Inflammatory macrophage treated with lipopolysaccharide for 4 hours (primary cell): Measurements from ENCODE around the gene TSSC4.
A peak's percentile ranks its signal among the peaks of the same experiment; 100 is the strongest.

Source experiments
- DNase-seq: peaks from one replicate; pipeline ENCODE4 v3.0.0-alpha.2; 2020

The TSSC4 gene

DNA sequence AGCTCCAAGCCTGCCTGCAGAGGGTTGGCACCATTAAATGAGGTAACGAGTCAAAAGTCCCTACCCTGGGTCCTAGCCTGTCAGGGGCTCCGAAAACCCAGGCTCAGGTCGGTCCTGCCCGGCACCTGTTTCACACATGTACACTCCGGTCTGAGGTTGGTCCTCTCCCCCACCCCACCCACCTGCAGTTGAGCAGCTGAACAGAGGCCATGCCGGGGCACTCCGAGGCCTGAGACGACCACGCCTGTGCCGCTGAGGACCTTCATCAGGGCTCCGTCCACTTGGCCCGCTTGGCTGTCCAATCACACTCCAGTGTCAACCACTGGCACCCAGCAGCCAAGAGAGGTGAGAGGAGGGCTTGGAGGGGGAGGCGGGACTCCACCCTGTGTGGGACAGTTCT is 1.6 kb downstream of the TSSC4 start:
- DNase-seq: no peak

DNA sequence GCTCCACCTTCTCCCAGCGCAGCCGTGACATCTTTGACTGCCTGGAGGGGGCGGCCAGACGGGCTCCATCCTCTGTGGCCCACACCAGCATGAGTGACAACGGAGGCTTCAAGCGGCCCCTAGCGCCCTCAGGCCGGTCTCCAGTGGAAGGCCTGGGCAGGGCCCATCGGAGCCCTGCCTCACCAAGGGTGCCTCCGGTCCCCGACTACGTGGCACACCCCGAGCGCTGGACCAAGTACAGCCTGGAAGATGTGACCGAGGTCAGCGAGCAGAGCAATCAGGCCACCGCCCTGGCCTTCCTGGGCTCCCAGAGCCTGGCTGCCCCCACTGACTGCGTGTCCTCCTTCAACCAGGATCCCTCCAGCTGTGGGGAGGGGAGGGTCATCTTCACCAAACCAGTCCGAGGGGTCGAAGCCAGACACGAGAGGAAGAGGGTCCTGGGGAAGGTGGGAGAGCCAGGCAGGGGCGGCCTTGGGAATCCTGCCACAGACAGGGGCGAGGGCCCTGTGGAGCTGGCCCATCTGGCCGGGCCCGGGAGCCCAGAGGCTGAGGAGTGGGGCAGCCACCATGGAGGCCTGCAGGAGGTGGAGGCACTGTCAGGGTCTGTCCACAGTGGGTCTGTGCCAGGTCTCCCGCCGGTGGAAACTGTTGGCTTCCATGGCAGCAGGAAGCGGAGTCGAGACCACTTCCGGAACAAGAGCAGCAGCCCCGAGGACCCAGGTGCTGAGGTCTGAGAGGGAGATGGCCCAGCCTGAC is 2.5 kb downstream of the TSSC4 start:
- no peak for DNase-seq

DNA sequence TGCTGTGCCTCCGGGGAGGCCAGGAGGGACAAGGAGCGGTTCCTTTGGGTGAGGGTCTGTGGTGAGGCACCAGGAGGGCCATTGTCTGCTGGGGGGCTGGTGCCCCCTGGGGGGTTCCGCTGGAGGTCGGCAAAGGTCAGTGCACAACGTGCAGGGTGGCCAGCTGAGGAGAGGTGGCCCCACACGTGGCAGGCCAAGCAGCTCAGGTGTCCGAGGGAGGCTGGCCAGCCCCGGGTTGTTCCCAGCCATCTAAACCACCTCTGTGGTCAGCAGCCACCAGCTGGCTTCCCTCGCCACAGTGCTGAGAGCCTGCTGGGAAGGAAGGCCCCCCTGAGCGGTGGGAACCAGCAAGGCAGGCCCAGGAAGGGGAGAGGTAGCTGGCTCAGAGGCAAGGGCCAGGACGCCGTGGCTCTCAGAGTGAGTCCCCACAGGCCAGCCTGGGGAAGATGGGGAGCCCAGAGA is 4.2 kb downstream of the TSSC4 start:
- no peak for DNase-seq

DNA sequence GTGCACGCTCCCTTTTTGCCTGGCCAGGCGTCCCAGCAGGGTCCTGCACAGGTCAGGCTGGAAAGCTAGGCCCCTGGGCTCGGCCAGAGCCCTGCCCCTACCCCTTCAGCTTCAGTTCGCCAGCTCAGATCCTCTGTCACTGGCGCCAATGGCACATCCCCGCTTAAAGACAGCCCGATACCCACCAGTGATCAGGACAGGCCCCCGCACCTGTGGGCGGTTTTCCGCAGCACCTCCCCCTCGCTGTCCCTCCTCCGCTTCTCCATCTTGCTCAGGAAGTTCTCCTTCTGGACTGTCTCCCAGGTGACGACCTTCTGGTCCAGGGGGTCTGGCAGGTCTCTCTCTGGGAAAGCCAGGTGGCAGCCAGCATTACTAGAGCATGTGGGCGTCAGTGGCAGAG is 5.9 kb downstream of the TSSC4 start:
- no peak for DNase-seq

DNA sequence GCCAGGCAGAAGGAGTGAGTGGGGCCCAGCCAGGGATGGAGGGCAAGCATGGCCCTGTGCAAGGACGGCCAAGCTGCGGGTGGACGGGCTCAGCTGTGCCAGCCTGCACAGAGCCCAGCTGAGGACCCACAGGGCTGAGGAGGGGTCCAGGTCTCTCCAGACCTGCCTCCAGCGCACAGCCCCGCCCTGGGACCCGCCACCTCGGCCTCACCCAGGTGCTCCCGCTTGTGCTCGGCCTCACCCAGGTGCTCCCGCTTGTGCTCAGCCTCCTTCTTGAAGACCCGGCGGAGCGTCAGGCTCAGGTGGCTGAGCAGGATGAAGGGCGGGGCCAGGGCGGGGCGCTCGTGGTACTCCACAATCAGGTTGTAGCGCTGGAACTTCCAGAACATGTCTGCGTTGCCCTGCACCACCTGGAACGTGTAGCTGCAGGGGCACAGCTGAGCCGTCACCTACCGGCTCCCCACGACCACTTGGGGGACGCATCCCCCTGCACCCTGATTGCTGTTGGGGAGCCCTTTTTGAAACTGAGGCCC is 6.4 kb downstream of the TSSC4 start:
- no peak for DNase-seq

GRCh38 chr11:2408671-2409070 is 8.1 kb downstream of the TSSC4 start:
- DNase-seq: no peak

GRCh38 chr11:2409126-2409525 is 8.6 kb downstream of the TSSC4 start:
- no peak for DNase-seq

- DNase-seq: peak; percentile 18
Measured at GRCh38 chr11:2409611-2410468, 9.3 kb downstream of the TSSC4 start.

- DNase-seq: no peak
Measured at GRCh38 chr11:2410616-2411015, 10.1 kb downstream of the TSSC4 start.

DNA sequence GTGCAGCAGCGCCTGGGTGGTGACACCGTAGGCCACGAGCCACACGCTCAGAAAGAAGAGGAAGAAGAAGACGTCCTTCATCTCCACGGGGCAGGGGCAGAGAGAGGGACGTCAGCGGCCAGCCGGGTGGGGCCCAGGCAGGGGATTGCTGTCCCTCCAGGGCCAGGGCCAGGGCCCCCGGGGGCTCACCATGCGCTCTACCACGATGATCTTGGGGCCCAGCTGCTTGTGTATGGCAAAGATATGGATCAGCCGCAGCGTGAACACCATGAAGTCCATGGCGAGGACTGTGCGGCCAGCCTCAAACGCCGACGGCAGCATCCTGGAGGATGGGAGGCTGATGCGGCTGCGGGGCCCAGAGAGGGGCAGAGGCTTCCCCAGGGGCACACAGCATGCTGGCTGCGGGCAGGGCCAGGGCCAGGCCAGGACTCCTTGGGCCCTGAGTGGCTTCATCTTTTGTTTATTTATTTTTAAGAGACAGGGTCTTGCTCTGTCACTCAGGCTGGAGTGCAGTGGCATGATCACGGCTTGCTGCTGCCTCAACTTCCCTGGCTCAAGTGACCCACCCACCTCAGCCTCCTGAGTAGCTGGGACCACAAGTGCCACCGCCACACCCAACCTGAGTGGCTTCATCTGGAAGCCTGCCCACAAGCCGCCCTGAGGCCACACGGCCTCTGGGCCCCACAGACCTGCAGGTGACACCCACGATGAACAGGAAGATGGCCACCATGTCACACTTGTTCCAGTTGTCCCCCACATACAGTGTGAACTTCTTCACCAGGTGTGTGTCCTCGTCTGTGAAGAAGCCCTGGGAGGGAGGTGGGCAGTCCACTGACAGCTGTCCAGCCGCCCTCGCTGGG is 11.1 kb downstream of the TSSC4 start:
- no peak for DNase-seq

DNA sequence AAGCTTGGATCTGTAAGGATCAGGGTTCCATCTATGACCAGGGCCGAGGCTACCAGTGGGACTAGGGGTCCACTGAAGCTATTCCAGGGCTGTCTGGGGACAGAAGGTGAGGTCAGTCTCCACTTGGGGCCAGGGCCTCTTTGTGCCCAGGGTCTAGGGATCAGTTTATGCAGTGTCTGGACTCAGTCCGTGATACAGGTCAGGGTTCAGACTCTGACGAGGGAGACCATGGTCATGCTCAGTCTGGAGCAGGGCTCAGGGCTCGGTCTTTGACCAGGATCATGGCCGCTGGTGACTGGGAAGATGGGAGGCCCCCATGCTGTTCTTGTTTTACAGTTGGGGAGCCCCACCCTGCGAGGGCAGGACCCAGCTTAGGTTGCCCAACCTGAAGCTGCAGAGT is 11.8 kb downstream of the TSSC4 start:
- DNase-seq: no peak

- no peak for DNase-seq
Measured at GRCh38 chr11:2413742-2414579, 13.4 kb downstream of the TSSC4 start.

DNA sequence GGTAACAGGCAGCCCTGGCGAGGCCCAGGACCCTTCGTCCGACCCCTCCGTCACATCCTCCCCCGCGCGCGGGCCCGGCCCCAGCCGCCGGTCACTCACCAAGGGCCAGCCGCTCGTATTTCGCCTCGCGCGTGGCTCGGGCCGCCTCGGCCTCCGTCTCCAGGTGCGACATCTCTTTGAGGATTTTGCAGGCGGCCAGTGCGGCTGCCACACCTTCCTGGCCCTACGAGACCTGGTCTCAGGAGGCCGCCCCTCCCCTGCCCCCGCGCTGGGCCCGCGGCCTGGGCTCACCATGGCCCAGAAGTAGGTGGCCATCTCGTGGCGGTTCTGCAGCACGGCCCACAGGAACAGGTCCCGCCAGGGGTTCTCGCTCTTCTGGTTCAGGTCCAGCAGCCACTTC is 14.1 kb downstream of the TSSC4 start:
- DNase-seq: no peak

DNA sequence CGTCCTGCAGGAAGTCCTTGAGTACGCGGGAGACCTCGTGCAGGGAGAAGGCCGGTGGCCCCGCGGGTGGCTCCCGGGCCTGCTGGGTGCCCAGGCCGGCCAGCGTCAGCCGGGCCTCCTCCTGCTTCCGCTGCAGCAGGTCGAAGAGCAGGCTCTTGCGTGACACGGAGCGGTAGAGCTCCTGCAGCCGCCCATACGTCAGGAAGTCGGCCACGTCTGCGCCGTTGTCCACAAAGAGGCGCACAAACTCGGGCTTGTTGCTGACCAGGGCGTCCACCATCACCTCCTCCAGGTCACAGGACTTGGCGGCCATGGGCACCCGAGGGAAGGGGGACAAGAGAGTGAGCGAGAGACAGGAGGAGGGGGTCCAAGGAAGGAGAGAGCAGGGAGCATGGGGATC is 14.6 kb downstream of the TSSC4 start:
- DNase-seq: no peak

DNA sequence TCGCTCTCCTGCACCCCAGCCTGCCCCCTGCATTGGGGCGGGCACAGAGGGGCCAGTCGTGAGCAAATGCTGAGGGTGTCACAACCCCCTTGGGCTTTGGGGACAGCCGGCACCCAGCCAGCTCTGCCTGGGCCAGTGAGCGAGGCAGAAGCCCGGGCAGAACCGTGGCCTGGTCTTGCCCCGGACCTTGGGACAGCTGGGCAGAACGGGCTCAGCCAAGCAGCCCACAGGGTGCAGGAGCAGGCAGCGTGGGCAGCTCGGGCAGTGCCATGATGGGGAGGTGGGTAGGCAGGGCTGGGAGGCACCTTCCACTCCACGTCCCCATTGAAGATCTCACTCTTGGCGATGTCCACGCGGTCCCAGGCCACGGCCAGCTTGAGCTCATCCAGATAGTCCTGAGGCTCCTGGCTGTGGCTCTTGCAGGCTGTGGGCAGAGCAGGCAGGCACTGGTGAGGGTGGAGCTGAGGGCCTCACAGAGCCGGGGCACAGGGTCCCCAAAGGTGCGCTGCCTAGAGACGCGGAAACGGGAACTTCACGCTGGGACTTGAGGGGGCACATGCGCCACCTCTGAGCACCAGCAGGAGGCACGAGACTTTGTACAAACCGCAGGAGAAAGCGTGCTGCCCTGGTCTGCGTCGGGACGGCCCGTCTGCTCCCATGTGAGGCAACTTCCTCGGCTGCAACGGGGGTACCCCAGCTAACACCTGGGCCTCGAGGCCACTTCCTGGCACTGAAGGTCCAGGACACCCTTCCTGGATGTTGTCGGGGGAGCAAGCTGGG is 15.2 kb downstream of the TSSC4 start:
- DNase-seq: no peak

DNA sequence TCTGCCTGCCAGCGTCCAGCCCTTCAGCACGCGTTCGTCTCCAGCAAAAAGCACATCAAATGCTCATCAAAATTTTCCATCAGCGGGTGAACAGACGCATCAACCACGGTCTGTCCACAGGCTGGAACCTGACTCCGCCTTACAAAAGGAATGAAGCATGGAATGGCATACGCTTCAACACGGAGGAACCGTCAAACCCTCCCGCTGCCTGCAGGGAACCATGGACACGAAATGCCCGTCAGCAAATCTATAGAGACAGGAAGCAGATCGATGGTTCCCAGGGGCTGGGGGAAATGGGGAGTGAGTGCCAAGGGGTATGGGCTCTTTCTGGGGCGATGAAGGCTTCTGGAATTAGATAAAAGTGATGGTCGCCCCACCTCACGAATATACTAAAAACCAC is 16.2 kb downstream of the TSSC4 start:
- no peak for DNase-seq

GRCh38 chr11:2417856-2418692 is 17.5 kb downstream of the TSSC4 start:
- no peak for DNase-seq

GRCh38 chr11:2418693-2419360 is 18.3 kb downstream of the TSSC4 start:
- DNase-seq: no peak

DNA sequence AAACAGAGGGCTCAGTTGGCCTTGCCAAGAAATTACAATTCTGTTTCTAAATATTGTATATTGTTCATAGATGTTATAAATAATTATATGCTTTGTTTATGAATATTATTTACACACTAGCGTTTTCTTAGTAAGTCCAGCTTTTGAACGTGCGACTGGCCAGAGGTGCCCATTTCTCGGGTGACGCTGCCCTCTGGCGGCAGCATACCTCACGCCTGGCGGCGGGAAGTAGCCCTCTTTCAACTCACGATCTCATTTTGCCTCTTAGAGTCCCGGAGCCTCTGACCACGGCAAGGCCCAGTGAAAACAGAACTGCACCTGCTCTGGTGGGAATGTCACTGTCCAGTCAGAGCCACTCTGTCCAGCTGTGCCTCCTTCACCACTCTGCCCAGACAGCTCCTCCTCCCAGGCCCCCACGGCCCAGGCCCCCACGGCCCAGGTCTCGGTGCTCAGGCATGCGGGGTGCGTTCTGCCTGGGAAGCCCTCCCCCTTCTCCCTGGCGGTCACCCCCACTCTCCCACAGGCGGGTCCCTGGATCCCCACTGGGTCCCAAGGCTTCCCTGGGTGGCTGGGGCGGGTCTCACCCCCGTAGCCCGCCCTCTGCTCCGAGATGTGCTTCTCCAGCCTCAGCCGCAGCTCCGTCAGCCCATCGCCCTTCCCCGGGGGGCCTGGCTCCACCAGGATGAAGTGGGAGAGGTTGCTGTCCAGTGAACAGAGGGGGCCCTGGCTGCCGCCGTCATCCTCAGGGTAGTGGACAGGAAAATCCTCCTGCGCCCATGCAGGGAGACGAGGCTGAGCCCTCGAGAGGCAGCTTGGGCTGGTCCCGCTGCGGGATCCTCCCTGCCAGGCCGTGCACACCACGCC is 19.3 kb downstream of the TSSC4 start:
- peak; percentile 70 for DNase-seq
